Measurements from ENCODE around the gene PAWR.

Gene PAWR, protein sequence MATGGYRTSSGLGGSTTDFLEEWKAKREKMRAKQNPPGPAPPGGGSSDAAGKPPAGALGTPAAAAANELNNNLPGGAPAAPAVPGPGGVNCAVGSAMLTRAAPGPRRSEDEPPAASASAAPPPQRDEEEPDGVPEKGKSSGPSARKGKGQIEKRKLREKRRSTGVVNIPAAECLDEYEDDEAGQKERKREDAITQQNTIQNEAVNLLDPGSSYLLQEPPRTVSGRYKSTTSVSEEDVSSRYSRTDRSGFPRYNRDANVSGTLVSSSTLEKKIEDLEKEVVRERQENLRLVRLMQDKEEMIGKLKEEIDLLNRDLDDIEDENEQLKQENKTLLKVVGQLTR

DNA sequence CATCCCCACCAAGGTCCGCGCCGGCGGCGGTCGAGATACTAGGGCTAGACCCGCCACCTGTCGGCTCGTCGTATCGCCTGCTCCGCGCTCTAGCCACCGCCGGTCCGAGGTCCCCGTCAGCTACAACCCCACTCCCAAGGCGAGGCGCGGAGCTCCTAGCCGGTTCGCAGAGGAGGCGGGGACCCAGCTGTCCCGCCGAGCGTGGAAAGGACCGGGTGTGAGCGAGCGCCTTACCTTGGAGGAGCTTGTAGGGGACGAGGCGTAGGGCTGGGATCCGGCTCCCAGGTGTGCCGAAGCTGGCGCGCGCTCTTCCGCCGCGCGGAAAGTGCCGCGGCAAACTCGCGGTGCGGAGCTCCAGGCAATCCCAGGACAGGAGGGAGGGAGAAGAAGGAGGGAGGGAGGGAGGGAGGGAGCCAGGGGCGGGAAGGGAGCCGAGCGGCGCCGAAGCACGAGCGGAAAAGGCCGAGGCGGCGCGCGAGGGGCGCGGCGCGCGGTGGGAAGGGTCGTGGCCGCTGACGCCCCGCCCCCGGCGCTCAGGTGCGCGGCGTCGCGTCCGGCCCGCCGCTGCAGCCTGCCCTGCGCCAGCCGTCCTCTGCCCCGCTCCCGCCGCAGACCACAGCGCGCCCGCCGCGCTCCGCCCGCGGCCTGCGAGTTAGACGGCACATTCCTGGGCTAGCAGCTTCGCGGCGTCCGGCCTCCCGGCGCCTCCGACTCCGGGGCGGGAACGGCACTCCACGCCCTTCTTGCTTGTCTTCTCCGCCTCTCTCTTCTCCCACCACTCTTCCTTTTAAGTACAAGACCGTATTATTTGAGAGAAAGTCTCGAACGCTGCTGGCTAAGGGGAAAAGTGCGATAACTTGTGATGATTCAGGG lies at the start of gene PAWR:
Gene PAWR (minus strand): TSS at position 327 of the 873 bp plus-strand sequence. CDS start 720 bp downstream, outside the sequence.
- peak; percentile 50 for DNase-seq

DNA sequence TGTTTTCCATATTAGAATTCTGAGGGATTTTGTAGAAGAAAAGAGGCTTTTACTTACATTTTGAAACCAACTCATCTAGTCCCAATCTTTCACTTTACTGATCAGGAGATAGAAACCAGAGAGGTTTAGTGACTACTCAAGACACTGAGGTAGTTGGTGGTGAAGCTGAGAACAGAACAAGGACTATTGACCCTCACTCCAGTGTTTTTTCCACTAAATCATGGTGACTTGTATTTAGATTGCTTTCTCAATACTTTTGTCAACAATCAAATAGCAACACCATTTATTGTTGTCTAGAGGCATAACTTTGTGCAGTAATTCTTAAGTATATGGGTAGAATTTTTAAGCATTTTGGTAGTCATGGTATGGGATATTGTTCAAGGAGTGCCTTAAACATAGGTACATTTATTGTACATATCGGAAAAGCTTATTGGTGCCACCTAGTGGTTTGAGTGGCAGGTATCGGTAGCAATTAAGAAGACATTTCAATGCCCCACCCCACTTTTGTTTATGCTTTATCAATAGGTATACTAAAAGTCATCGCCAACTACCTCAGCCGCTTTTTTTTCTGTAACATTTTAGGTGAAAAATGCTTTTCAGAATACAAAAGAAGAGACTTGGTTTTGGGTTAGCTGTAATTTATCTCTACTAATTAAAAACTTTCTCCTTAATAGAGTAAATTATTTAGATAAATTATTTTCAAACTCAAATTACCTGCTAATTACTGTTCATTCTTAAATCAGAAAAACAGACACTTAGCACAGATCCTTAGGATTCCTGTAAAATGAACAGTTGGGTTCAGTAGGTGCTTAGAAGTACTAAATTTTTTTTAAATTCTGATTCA lies 47.3 kb upstream of the PAWR start:
- DNase-seq, result peak; percentile 25

DNA sequence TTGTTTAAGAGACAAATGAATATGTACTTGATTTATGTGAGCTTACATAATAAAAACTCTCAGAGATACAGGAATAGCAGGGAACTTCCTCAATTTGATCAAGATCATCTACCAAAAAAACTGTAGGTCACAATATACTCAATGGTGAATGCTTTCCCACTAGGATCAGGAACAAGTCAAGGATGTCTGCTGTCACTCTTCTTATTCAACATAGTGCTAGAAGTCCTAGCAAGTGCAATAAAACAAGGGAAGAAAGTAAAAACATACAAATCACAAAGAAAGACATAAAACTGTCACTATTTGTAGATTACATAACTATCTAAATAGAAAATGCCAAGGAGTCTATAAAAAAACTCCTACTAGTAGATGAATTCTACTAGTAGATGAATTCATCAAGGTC lies 41.9 kb upstream of the PAWR start:
- DNase-seq, result no peak

DNA sequence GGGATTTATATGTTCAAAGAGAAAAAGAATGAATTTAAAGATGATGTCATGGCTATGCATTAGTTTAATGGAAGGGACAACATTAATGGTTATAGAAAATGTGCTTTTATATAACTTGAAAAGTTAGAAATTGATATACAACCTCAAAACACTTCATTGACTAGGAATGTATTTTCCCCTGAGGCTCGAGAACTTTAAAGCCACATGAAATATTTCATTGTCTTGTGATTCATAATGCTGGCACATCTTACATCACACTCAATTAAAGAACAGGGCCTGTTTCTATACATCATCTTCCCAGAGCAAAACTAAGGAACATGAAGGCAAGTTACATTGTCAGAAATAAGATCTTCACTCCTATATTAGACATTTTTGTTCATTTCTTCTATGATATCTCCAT lies 35.2 kb upstream of the PAWR start:
- no peak for DNase-seq

DNA sequence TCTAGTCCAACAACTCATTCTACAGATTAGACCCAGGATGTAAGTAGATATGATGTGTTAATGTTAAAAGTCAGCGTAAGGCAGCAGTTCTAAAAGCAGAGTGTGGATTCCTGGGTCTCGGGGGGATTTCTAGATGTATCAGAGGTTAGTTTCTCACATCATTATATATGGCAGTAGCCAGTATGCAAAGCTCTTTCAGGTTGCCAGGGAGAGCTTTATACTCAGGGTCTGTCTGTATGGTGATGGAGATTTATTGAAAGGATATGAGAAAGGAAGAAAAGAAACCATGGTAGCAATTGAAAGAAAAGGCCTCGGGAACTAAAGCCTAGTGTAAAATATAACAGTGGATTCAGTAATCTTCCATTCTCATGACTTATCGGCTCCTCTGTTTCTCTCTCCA lies 26.2 kb upstream of the PAWR start:
- DNase-seq, result no peak

DNA sequence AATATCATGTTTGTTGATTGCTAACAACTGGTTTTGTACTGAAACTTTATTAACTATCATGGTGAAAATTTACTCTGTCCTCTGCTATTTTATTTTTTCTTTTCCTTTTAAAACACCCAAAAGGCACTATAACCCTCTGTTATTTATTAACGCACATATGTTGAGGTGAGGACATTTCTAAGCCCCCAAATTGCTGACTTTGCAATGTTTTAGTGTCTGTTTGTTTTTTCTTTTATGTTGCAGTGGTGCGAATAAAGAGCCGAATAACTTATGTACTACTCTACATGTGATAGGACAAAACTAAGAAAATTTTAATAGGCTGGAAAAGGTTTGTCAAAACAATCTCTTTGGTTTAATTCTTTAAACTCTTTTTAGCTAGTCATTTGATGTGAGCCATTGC lies 24.5 kb upstream of the PAWR start:
- DNase-seq, result no peak

DNA sequence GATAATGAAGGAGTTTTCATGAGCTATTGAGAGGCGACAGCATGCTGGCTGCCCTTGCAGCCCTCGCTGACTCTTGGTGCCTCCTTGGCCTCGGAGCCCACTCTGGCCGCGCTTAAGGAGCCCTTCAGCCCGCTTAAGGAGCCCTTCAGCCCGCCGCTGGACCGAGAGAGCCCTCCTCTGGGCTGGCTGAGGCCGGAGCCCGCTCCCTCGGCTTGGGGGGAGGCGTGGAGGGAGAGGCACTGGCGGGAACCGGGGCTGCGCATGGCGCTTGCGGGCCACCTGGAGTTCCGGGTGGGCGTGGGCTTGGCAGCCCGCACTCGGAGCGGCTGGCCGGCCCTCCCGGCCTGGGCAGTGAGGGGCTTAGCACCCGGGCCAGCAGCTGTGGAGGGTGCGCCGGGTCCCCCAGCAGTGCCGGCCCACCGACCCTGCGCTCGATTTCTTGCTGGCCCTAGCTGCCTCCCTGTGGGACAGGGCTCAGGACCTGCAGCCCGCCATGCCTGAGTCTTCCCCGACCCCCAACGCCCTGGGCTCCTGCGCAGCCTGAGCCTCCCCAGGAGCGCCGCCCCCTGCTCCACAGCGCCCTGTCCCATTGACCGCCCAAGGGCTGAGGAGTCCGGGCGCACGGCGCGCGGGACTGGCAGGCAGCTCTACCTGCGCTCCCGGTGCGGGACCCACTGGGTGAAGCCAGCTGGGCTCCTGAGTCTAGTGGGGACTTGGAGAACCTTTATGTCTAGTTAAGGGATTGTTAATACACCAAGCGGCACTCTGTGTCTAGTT lies 20.1 kb upstream of the PAWR start:
- no peak for DNase-seq

DNA sequence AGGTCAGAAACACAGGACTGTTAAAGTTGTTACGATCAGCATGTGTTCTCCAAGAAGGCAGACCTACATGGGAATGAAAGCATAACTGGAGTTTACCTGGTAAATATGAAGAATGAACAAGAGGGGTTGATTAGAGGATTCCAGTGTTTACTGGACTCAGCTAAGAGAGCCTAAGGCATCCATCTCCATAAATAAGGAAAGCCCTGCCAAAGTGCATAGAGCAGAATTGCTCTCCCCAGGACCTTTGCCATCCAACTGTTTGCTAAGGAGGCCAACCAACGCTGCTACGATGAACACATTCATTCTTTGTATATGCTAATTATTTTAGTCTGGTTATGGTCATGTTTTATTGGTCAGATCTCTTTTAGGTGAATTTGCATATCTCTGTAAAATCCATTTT lies 17.1 kb upstream of the PAWR start:
- no peak for DNase-seq

DNA sequence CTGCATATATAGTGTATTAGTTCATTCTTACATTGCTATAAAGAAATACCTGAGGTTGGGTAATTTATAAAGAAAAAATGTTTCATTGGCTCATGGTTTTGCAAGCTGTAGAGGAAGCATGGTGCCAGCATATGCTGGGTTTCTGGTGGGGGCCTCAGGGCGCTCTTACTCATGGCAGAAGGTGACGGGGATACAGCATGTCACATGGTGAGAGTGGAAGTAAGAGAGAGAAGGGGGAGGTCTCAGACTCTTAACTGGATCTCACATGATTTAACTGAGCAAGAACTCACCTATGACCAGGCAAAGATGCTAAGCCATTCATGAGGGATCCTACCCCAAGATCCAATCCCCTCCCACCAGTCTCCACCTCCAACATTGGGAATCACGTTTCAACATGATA lies 15.9 kb upstream of the PAWR start:
- no peak for DNase-seq

DNA sequence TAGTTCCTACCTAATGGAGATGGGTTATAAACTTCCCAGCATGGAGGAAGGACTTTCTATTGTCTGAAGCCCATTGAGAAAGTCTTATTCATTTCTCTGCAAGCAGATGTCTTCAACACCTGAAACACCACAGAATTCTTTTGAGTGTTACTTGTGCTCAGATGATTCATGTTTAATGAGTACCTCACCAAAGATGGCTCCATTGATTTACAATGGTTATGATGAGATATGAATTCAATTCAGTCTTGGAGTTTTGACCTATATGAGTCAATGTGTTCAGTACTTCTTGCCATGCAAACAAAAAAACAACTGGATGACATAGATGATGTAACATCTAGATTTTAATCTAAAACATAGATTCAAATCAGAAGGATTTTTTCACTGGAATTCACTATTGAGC lies 15.4 kb upstream of the PAWR start:
- DNase-seq, result no peak

DNA sequence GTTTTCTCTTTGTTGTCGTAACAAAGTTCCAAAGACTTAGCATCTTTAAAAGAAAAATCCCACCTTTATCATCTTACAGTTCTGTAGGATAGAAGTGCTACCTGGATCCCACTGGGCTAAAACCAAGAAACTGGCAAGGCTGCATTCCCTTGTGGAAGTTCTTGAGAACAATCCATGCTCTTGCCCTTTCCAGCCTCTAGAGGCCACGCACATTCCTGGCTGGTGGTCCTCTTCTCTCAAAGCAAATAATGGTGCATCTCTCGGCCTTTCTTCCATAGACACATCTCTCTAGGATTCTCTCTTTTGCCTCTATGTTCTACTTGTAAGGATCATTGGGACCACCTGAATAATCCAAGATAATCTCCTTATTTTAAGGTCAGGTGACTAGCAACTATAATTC lies 8.2 kb upstream of the PAWR start:
- no peak for DNase-seq

DNA sequence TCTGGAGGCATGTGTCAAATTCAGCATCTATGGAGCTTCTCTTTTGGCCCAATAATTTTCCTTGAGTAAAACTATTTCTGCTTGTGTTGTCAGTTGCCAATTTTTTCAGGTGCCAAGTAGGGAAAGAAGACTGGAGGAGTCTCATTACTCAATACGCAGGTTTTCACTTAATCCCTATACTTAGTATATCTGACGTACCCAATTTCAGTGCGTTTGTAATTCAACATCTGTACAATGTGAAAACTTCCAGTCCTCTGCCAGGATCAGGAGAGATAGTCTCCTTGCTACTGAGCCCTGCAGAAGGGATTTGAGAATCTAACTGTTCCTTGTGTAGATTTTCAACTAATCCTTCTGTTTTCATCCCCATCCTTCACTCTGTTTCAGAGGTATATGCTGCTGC lies 5.7 kb upstream of the PAWR start:
- no peak for DNase-seq

DNA sequence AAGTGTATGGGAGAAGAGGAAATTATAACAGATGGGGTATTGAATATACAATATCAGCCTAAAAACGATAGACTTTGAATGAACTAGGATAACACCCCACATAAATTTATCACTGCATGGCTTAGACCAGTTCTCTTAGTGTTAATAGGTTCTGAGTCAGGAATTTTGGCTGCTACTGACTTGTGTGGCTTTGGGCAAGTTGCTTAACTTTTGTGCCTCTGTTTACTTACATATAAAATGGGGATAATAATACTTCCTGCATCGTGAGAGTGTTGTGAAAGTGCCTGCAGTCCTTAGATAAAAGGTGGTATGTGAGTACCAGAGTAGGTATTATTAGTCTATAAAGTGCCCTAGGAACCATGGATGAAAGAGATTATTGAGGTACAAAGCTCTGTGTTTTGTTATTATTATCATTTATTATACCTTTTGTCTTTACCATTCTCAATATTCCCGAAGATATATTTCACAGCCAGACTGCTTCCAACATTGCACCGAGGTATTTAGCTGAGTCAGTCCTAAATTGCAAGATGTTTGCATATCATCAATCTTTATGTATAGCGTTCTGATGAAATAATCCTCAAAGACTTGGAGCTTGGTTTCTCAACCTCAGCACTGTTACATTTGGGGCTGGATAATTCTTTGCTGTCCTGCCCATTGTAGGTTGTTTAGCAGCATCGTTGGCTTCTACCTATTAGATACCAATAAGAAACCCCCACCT lies 2.3 kb upstream of the PAWR start:
- DNase-seq, result no peak

DNA sequence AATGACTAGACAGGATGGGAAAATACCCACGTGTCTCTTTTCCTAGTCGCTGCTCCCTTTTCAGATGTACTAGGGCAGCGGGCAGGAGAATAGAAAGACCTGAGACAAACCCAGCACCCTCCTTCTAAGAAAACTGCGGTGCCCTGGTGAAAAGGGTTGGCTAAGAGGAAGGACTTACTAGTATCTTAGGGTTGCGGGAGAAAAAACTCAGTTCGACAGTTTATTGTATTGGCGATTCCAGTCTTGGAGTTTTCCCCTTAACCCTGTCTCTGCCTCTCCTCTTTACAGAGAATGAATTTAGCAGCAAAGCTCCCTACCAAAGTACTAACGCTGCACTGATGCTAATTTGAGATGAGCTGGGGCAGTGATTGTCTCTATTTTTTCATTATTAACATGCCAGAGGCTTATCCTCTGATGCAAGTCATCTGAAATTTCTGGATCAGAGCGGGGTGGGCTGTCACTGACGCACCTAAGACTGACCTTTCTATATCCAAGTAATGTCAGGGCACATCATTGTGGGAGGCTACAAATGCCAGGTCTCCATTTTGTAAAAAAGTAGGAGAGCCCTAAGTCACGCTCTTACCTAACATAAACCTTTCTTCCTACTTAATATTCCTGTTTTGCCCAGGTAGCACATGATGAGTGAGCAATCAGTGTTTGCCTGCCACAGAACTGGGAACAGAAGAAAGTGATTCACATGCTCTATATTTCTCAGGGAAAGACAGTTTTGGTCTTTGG lies 916 bp upstream of the PAWR start:
- DNase-seq, result no peak

DNA sequence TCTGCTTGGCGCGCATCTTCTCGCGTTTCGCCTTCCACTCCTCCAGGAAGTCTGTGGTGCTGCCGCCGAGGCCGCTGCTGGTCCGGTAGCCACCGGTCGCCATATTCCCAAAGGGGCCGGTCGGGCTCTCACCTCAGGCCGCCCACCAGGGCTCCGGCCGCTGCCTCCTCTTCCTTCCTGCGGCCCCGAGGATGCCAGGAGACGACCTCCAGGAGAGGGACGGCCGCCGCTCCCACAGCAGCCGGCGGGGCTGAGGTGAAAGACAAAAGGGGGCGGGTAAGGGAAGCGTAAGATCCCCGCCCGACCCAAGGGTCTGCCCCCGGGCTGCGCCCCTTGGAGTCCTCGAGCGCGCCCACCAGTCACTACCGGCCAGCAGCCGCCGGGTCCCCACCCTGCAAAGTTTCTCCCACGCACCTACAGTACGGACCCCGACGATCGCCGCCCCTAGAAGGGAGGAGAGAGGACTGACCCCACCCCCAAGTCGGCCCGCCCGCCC lies 574 bp downstream of the PAWR start:
- peak; percentile 27 for DNase-seq

DNA sequence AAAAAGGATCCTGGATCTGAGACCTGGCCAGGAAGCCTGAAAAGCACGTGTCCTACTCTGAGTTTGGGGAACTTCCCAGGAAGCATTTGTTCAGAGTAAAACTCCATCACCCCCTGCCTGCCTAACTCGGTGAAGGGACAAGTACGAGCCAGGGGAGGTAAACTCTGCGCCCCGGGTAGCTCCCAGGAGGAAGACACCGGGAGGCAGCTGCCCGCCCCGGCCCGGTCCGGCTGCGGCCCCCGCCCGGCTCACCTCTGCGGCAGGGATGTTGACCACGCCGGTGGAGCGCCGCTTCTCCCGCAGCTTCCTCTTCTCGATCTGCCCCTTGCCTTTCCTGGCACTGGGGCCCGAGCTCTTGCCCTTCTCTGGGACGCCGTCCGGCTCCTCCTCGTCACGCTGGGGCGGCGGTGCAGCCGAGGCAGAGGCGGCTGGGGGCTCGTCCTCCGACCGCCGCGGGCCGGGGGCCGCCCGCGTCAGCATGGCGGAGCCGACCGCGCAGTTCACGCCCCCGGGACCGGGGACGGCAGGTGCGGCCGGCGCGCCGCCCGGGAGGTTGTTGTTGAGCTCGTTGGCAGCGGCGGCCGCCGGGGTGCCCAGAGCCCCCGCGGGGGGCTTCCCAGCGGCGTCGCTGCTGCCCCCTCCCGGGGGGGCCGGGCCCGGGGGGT lies 1.2 kb downstream of the PAWR start:
- DNase-seq, result peak; percentile 26

DNA sequence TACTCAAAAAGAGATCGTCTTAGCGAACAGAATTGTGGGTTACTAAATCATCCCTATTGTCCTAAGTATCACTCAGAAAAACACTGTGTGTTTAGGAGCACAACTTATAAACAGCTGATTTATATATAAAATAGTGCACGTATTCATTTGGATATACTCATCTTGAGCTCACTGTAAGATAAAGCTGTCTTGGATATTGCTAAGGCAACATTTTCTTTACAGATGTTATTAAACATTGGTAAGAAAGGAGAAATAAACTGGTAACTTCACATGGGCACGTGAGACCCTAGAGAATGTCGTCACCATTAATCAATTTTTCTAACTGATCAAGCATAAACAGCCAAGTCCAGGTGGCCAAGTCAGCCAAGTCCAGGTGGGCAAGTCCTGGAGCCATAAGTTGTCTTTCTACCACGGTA lies 1.7 kb downstream of the PAWR start:
- DNase-seq, result no peak

DNA sequence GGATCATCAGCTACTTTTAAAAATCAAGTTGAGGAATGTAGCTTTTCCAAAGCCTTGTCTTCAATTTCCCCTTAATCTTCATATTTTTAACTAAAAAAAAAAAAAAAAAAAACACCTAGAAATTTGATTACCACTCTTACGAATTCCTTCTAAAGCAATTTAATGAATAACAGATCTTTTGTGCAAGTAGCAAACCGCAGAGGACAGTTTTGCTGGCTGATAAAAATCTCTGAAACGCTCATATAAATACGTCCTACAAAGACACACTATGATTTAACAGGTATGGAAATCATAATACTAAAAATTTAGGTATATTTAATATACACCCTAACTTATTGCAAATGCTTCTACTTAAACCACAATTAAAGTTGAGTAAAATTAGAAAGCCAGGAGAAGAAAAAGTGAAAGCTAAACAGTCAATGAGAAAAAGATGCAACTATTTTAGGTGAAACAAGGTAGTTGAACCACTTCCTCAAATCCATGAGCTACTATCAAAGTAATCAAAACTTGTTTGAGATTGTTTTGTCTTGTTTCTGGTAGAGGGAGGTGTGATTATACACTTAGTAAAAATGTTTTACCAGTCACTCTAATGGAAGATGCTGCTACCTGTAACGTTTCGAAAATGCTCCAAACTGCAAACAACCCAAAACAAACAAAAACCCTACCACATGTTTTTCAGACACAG lies 2.2 kb downstream of the PAWR start:
- DNase-seq, result no peak

DNA sequence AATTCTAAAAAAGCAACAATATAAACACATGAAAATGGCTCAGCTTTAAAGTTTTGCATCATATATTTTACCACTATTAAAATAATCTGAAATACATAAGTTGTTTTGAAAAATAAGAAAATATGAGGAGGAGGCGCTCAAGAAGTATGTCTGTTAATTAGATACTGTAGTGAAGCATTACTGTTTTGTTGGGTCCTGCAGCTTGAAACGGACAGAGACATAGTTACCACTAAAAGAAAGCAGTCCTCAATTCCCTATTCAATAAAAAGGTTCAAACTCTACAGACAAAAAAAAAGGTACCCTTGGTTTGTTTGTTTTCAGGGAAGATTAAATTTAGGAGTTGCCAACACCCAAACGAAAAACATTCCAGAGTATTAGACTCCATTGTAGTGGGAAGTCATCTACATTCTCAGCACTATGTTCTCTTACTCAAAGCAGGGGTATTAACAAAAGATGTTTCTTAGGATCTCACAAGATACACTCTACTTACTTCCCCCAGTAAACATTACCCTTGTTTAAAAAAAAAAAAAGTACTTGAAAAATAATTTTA lies 3.0 kb downstream of the PAWR start:
- no peak for DNase-seq

All from GDM1 (cell line).